Testis (tissue), 3 donors: ENCODE measurements around the gene FGFR2. TPM values are rescaled to one million over a fixed set of nuclear protein-coding genes. Genes with fewer than 3 reads are reported as not detected.

Experiments used
- DNase-seq: peaks from one replicate; pipeline ENCODE4 v3.0.0-alpha.2; 2019
- H3K27ac ChIP-seq, 2 donors: fragments of 200-600 bp; sonication (generic); one replicate each; pipeline ENCODE4 v1.5.1; 2019
- H3K27me3 ChIP-seq: fragments of 200-600 bp; sonication (generic); one replicate; pipeline ENCODE4 v1.5.1; 2019
- H3K36me3 ChIP-seq: fragments of 200-600 bp; sonication (generic); one replicate; pipeline ENCODE4 v1.5.1; 2017; ENCODE audit warnings: low read depth; ENCODE audit errors: missing control alignments
- H3K4me1 ChIP-seq: fragments of 200-600 bp; sonication (generic); one replicate; pipeline ENCODE4 v1.5.1; 2019
- H3K4me3 ChIP-seq, 2 donors: fragments of 200-600 bp; sonication (generic); one replicate each; pipeline ENCODE4 v1.5.1; 2017 to 2019
- H3K9me3 ChIP-seq: fragments of 200-600 bp; sonication (generic); one replicate; pipeline ENCODE4 v1.5.1; 2017
- CTCF ChIP-seq, 3 experiments: fragments of 450-650 bp in 2 of 3; fragments of 200-600 bp in 1 of 3; sonication (generic) in 1 of 3; IDR thresholded peaks; one replicate each; pipeline ENCODE4 v1.5.1; 2016 to 2019; ENCODE audit warnings: antibody characterized with exemption in 3 of 3, mild to moderate bottlenecking in 2 of 3, moderate library complexity in 1 of 3
- POLR2A ChIP-seq: fragments of 450-650 bp; IDR thresholded peaks from one replicate; pipeline ENCODE4 v1.6.1; 2017; ENCODE audit warnings: antibody characterized with exemption, mild to moderate bottlenecking, moderate library complexity
- WGBS, 2 donors: methylation state at CpG; one replicate each; pipeline ENCODE4 v1.1.5; 2018; 5-methylcytosine and 5-hydroxymethylcytosine counted together
- intact Hi-C: fragments of 100-400 bp; cut with DNase I; formaldehyde crosslinking; loops from one replicate; pipeline ENCODE4 v1.15.1; 2023; ENCODE audit warnings: low total_unique reads
- polyA plus RNA-seq: library from polyadenylated mRNA; stranded (reverse); fragments of 350-450 nt; fragmentation: Illumina TruSeq; extraction: RNeasy Lipid Tissue Mini Kit (QIAGEN cat#74804); gene quantifications from one replicate; pipeline ENCODE4 v1.2.3, GENCODE V29; 2014; ENCODE audit warnings: low read depth, low replicate concordance; ENCODE audit not compliant: insufficient read depth
- total RNA-seq, 2 donors: library from RNA; depleted of rRNA; stranded (reverse); fragments of >200 nt; gene quantifications; one replicate each; pipeline ENCODE4 v1.2.3, GENCODE V29; 2016

Gene FGFR2
- total and polyA plus RNA-seq, 3 donors from 2014 or later = 23.2 to 28.9 (median 23.4) TPM

- H3K4me3 ChIP-seq = no peak overlapping the region
- intact Hi-C loops = no loop called here
- TF ChIP-seq CTCF (IDR thresholded peaks at IDR 0.05) (no peak), POLR2A (no peak)
- 86% methylated on average over 7 of the region's 7 CpGs for WGBS, 2 donors
- H3K27ac ChIP-seq = no peak overlapping the region
- no peaks in the 10 kb centered on the region for H3K36me3 ChIP-seq
- no peaks in the 10 kb centered on the region for H3K4me1 ChIP-seq
- no peaks in the 10 kb centered on the region for H3K9me3 ChIP-seq
- no peak for DNase-seq
- no peaks in the 10 kb centered on the region for H3K27me3 ChIP-seq
Observed at GRCh38 chr10:121543545-121543944, 54.7 kb downstream of the FGFR2 start.

- Histone ChIP-seq H3K36me3 (no peaks in the 10 kb centered on the region), H3K4me1 (no peaks in the 10 kb centered on the region), H3K9me3 (no peaks in the 10 kb centered on the region), H3K27ac (no peak overlapping the region), H3K27me3 (no peaks in the 10 kb centered on the region), H3K4me3 (no peak overlapping the region)
- TF ChIP-seq POLR2A (no peak), CTCF (IDR thresholded peaks at IDR 0.05) (no peak)
- intact Hi-C loops = no loop called here
- DNase-seq = no peak
- 87 to 89% methylated on average over 8 of the region's 8 CpGs for WGBS, 2 donors
Observed at GRCh38 chr10:121541450-121542120, 56.7 kb downstream of the FGFR2 start.

GRCh38 chr10:121540732-121541395 is 57.4 kb downstream of the FGFR2 start:
- Histone ChIP-seq H3K4me1 (no peaks in the 10 kb centered on the region), H3K36me3 (no peaks in the 10 kb centered on the region), H3K9me3 (no peaks in the 10 kb centered on the region), H3K27ac (no peak overlapping the region), H3K4me3 (no peak overlapping the region), H3K27me3 (no peaks in the 10 kb centered on the region)
- no peak for DNase-seq
- WGBS, 2 donors = 72 to 81% methylated on average over 6 of the region's 6 CpGs
- TF ChIP-seq CTCF (IDR thresholded peaks at IDR 0.05) (no peak), POLR2A (no peak)
- intact Hi-C loops = no loop called here

GRCh38 chr10:121539786-121540185 is 58.5 kb downstream of the FGFR2 start:
- no peak overlapping the region for H3K4me3 ChIP-seq
- intact Hi-C loops = no loop called here
- no peak for DNase-seq
- no peak overlapping the region for H3K27ac ChIP-seq
- no peaks in the 10 kb centered on the region for H3K27me3 ChIP-seq
- TF ChIP-seq POLR2A (no peak), CTCF (IDR thresholded peaks at IDR 0.05) (no peak)
- no peaks in the 10 kb centered on the region for H3K4me1 ChIP-seq
- no peaks in the 10 kb centered on the region for H3K9me3 ChIP-seq
- 92 to 94% methylated on average over 7 of the region's 7 CpGs for WGBS, 2 donors
- no peaks in the 10 kb centered on the region for H3K36me3 ChIP-seq
